Panc1 (cell line): ENCODE measurements around the gene ELMO1. TPM values are rescaled to one million over a fixed set of nuclear protein-coding genes. Genes with fewer than 3 reads are reported as not detected.

Experiments
- ATAC-seq: fragments of 200-7000 bp; cut with Tn5 transposase; 2 replicates; pipeline ENCODE4 v1.9.1; 2020; ENCODE audit warnings: mild to moderate bottlenecking, moderate library complexity
- BruUV-seq: library from RNA; stranded (reverse); fragments of 400-500 nt; replicated peaks from 2 replicates; lab custom pipeline; 2021; lab: Mats Ljungman, UMichigan
- CTCF ChIA-PET: fragments of 300-600 bp; sonication (Branson Sonifier 250); formaldehyde crosslinking; loops from one replicate; lab custom pipeline; 2022; ENCODE audit warnings: antibody characterized with exemption; lab: Charles Lee
- POLR2A ChIA-PET: fragments of 300-600 bp; sonication (Branson Sonifier 250); formaldehyde crosslinking; loops from one replicate; lab custom pipeline; 2022; ENCODE audit warnings: antibody characterized with exemption; lab: Charles Lee
- DNase-seq: peaks from one replicate; pipeline ENCODE4 v3.0.0-alpha.2; 2010; ENCODE audit warnings: low read depth, low spot score
- H3K27ac ChIP-seq: 2 replicates; pipeline ENCODE4 v1.5.1; 2011; ENCODE audit warnings: mild to moderate bottlenecking, low read length, inconsistent platforms
- H3K27me3 ChIP-seq: fragments of 200-500 bp; sonication (Bioruptor generic); 2 replicates; pipeline ENCODE4 v1.6.0; 2014; ENCODE audit warnings: low read length, inconsistent platforms; ENCODE audit not compliant: control insufficient read depth, insufficient read depth
- H3K36me3 ChIP-seq: fragments of 200-500 bp; sonication (Bioruptor generic); 2 replicates; pipeline ENCODE4 v1.5.1; 2014; ENCODE audit warnings: inconsistent platforms, mild to moderate bottlenecking, low read length, moderate library complexity; ENCODE audit not compliant: control insufficient read depth, insufficient read depth
- H3K4me1 ChIP-seq: 2 replicates; pipeline ENCODE4 v1.5.1; 2011; ENCODE audit warnings: inconsistent platforms, mild to moderate bottlenecking, low read length, moderate library complexity; ENCODE audit not compliant: control insufficient read depth, insufficient read depth
- H3K4me3 ChIP-seq, 2 experiments: 2 replicates each; pipeline ENCODE4 v1.5.1; 2011 to 2012; ENCODE audit warnings: low read depth in 2 of 2, low read length in 2 of 2, mild to moderate bottlenecking in 2 of 2, inconsistent platforms in 1 of 2, moderate library complexity in 1 of 2
- H3K9me3 ChIP-seq: fragments of 200-500 bp; sonication (Bioruptor generic); 2 replicates; pipeline ENCODE4 v1.5.1; 2014; ENCODE audit warnings: low read depth, mild to moderate bottlenecking, inconsistent platforms, low read length, moderate library complexity; ENCODE audit not compliant: control insufficient read depth, insufficient read depth
- POLR2AphosphoS5 ChIP-seq: IDR thresholded peaks from 2 replicates; pipeline ENCODE4 v1.6.1; 2012; ENCODE audit warnings: mild to moderate bottlenecking, low read depth, low read length, moderate library complexity
- SIN3A ChIP-seq: IDR thresholded peaks from 2 replicates; pipeline ENCODE4 v1.6.1; 2012; ENCODE audit warnings: low read depth, mild to moderate bottlenecking, low read length, moderate library complexity, borderline replicate concordance; ENCODE audit not compliant: insufficient read depth
- TCF7L2 ChIP-seq: IDR thresholded peaks from 2 replicates; pipeline ENCODE4 v1.6.1; 2011; ENCODE audit warnings: mild to moderate bottlenecking, low read depth, low read length, inconsistent platforms
- in situ Hi-C: cut with HindIII; loops from 2 replicates; pipeline ENCODE4 v1.10.0; 2016; ENCODE audit warnings: low sequenced_read_pairs, low pct_unique_long_range_greater_than_20kb
- intact Hi-C: fragments of 100-400 bp; cut with micrococcal nuclease; formaldehyde crosslinking; loops from one replicate; pipeline ENCODE4 v1.10.0; 2022; ENCODE audit not compliant: unreplicated experiment
- total RNA-seq: library from RNA; stranded (reverse); gene quantifications from one replicate; pipeline ENCODE4 v1.2.1, GENCODE V29; 2021; ENCODE audit not compliant: unreplicated experiment
- TF ChIP-seq, protein P1 (sequence below): fragments of 450-650 bp; IDR thresholded peaks from 2 replicates; pipeline ENCODE4 v1.5.1; 2017; ENCODE audit warnings: mild to moderate bottlenecking
- TF ChIP-seq, protein P2 (sequence below), 2 experiments: IDR thresholded peaks; 2 replicates each; pipeline ENCODE4 v1.6.1; 2011 to 2012; ENCODE audit warnings: low read depth in 2 of 2, control low read depth in 1 of 2, low read length in 1 of 2, mild to moderate bottlenecking in 1 of 2, moderate library complexity in 1 of 2; ENCODE audit not compliant: insufficient read depth in 1 of 2

ELMO1 gene
- total RNA-seq, 1 experiment from 2014 or later: 0.80 TPM

DNA sequence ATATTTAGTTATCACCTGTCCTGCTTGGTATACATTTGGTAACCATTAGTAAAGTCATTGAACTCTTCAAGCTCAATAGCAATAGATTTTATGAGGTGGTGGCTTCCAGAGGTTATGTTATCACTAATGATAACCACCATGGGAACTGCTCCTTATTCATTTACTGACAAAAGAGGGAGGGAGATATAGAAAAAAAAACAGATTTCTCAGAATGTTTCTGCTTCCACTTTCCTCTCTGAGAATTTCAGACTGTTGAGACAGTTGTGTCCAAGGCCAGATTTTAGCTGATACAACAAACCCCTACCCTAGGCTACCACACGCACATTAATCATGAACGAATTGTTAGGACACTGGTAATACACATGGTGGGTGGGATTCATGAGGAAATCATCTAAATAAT lies 570.4 kb downstream of the ELMO1 start:
- Histone ChIP-seq H3K27me3 (no peaks in the 10 kb centered on the region), H3K36me3 (no peaks in the 10 kb centered on the region), H3K4me3 (no peak overlapping the region), H3K4me1 (no peaks in the 10 kb centered on the region), H3K9me3 (no peaks in the 10 kb centered on the region), H3K27ac (no peak overlapping the region)
- BruUV-seq: no TSS peak
- in situ Hi-C loops (no loop called here), intact Hi-C loops (no loop called here)
- ChIA-PET POLR2A (no interaction called here), CTCF (no interaction called here)
- TF ChIP-seq, protein P1, sequence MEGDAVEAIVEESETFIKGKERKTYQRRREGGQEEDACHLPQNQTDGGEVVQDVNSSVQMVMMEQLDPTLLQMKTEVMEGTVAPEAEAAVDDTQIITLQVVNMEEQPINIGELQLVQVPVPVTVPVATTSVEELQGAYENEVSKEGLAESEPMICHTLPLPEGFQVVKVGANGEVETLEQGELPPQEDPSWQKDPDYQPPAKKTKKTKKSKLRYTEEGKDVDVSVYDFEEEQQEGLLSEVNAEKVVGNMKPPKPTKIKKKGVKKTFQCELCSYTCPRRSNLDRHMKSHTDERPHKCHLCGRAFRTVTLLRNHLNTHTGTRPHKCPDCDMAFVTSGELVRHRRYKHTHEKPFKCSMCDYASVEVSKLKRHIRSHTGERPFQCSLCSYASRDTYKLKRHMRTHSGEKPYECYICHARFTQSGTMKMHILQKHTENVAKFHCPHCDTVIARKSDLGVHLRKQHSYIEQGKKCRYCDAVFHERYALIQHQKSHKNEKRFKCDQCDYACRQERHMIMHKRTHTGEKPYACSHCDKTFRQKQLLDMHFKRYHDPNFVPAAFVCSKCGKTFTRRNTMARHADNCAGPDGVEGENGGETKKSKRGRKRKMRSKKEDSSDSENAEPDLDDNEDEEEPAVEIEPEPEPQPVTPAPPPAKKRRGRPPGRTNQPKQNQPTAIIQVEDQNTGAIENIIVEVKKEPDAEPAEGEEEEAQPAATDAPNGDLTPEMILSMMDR: no peak
- TF ChIP-seq SIN3A (no peak), TCF7L2 (no peak), POLR2AphosphoS5 (no peak)
- TF ChIP-seq, protein P2, sequence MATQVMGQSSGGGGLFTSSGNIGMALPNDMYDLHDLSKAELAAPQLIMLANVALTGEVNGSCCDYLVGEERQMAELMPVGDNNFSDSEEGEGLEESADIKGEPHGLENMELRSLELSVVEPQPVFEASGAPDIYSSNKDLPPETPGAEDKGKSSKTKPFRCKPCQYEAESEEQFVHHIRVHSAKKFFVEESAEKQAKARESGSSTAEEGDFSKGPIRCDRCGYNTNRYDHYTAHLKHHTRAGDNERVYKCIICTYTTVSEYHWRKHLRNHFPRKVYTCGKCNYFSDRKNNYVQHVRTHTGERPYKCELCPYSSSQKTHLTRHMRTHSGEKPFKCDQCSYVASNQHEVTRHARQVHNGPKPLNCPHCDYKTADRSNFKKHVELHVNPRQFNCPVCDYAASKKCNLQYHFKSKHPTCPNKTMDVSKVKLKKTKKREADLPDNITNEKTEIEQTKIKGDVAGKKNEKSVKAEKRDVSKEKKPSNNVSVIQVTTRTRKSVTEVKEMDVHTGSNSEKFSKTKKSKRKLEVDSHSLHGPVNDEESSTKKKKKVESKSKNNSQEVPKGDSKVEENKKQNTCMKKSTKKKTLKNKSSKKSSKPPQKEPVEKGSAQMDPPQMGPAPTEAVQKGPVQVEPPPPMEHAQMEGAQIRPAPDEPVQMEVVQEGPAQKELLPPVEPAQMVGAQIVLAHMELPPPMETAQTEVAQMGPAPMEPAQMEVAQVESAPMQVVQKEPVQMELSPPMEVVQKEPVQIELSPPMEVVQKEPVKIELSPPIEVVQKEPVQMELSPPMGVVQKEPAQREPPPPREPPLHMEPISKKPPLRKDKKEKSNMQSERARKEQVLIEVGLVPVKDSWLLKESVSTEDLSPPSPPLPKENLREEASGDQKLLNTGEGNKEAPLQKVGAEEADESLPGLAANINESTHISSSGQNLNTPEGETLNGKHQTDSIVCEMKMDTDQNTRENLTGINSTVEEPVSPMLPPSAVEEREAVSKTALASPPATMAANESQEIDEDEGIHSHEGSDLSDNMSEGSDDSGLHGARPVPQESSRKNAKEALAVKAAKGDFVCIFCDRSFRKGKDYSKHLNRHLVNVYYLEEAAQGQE (IDR thresholded peaks at IDR 0.05; ENCODE audit: insufficient read depth in 1 of 2, low read depth in 2 of 2, low read length in 1 of 2): no peak
- ATAC-seq: no peak
- DNase-seq: no peak

DNA sequence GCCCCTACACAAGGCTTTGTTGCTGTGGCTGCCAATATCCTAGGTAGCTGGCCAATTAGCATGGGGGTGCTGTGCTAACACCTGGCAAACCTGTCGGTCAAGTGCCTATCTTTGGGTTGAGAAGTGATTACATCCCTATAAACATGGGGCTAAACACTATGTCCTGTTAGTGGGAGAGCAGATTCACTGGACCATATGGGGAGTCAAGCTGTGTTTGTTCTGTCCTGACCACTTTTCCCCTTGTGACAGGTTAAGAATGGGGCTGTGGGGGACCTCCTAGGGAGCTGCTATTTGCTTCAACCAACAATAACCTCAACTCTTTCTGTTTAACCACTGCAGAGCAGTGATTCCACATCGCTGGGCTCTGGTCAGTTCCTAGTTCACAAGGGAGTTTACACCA lies 572.9 kb downstream of the ELMO1 start:
- H3K36me3 ChIP-seq: no peaks in the 10 kb centered on the region
- in situ Hi-C loops (no loop called here), intact Hi-C loops (no loop called here)
- no TSS peak for BruUV-seq
- ATAC-seq (no peak), DNase-seq (no peak)
- POLR2A ChIA-PET: interaction anchor here (0.5 kb wide), 1 partner anchor 1457 kb away, joined by 3 read pairs; no protein-coding TSS in a partner anchor
- H3K9me3 ChIP-seq: no peaks in the 10 kb centered on the region
- CTCF ChIA-PET: no interaction called here
- H3K27me3 ChIP-seq: no peaks in the 10 kb centered on the region
- H3K27ac ChIP-seq: no peak overlapping the region
- H3K4me3 ChIP-seq: no peak overlapping the region
- TF ChIP-seq, protein P2 (IDR thresholded peaks at IDR 0.05; ENCODE audit: insufficient read depth in 1 of 2, low read depth in 2 of 2, low read length in 1 of 2): no peak
- TF ChIP-seq, protein P1: no peak
- TF ChIP-seq SIN3A: no peak
- no peak for TF ChIP-seq POLR2AphosphoS5
- no peak for TF ChIP-seq TCF7L2
- H3K4me1 ChIP-seq: no peaks in the 10 kb centered on the region
